Left colon (tissue), 2 donors: ENCODE data around the gene ALKBH8. TPM values are rescaled to one million over a fixed set of nuclear protein-coding genes. Genes with fewer than 3 reads are reported as not detected.
"Not testable (repeated sequence)": the region's sequence is repeated elsewhere in the genome, so short reads cannot be mapped to it uniquely, and the experiment has no call there.

ENCODE experiments used
- ATAC-seq: fragments of 200-7000 bp; cut with Tn5 transposase; one replicate; pipeline ENCODE4 v1.9.1; 2020; ENCODE audit warnings: mild to moderate bottlenecking, moderate library complexity
- DNase-seq, 2 donors: peaks; one replicate each; pipeline ENCODE4 v3.0.0-alpha.2; 2020
- intact Hi-C, 2 donors: fragments of 100-400 bp; cut with DNase I in 1 of 2; cut with micrococcal nuclease in 1 of 2; formaldehyde crosslinking; loops; one replicate each; pipeline versions ENCODE4 v1.11.2 to v1.14.0; 2022; cut with DNase I, micrococcal nuclease
- total RNA-seq, 2 donors: library from RNA; stranded (reverse); fragmentation: NEBNext Ultra II Directional; extraction: Animal tissue kit (Norgen Biotek cat#: 25700); gene quantifications; one replicate each; pipeline ENCODE4 v1.2.1, GENCODE V29; 2021
- donor health status: DM: no; HTN: no; CAD: no.
- donor health status: DM: yes; HTN: yes; CAD: no.

ALKBH8 gene
- total RNA-seq, 2 donors from 2014 or later: 4.7 to 5.3 TPM

- intact Hi-C loops: no loop called here
- ATAC-seq (no peak), DNase-seq (no peak)
Observed at GRCh38 chr11:107538821-107539220, 26.7 kb downstream of the ALKBH8 start.

GRCh38 chr11:107538239-107538638 lies 27.3 kb downstream of the ALKBH8 start:
- DNase-seq (no peak), ATAC-seq (no peak)
- intact Hi-C loops: no loop called here

GRCh38 chr11:107537155-107537554 lies 28.4 kb downstream of the ALKBH8 start:
- DNase-seq, intact Hi-C loops, ATAC-seq: not testable (repeated sequence)

GRCh38 chr11:107526197-107526596 lies 39.3 kb downstream of the ALKBH8 start:
- intact Hi-C loops: no loop called here
- no peak for ATAC-seq

GRCh38 chr11:107508858-107509244 lies 56.7 kb downstream of the ALKBH8 start:
- ATAC-seq: no peak
- intact Hi-C loops: no loop called here
- DNase-seq: no peak

More at GRCh38 chr11:107526197-107526596, 39.3 kb downstream of the ALKBH8 start:
- DNase-seq: no peak

GRCh38 chr11:107508201-107508857 lies 57.2 kb downstream of the ALKBH8 start:
- intact Hi-C loops: no loop called here
- ATAC-seq (no peak), DNase-seq (no peak)

GRCh38 chr11:107505647-107506225 lies 59.8 kb downstream of the ALKBH8 start:
- DNase-seq: no peak
- ATAC-seq: no peak
- intact Hi-C loops: no loop called here

GRCh38 chr11:107504981-107505380 lies 60.6 kb downstream of the ALKBH8 start:
- ATAC-seq (no peak), DNase-seq (no peak)
- intact Hi-C loops: no loop called here

GRCh38 chr11:107501713-107502112 lies 63.8 kb downstream of the ALKBH8 start:
- DNase-seq (no peak), ATAC-seq (peak; percentile 28)
- intact Hi-C loops: no loop called here

GRCh38 chr11:107497371-107497770 lies 68.2 kb downstream of the ALKBH8 start:
- ATAC-seq, intact Hi-C loops, DNase-seq: not testable (repeated sequence)

- intact Hi-C loops: no loop called here
- DNase-seq (no peak), ATAC-seq (no peak)
Observed at GRCh38 chr11:107496011-107496410, 69.5 kb downstream of the ALKBH8 start.

GRCh38 chr11:107494055-107494454 lies 71.5 kb downstream of the ALKBH8 start:
- intact Hi-C loops: no loop called here
- no peak for ATAC-seq

GRCh38 chr11:107493117-107493516 lies 72.4 kb downstream of the ALKBH8 start:
- no peak for ATAC-seq
- no peak for DNase-seq
- intact Hi-C loops: no loop called here

More at GRCh38 chr11:107494055-107494454, 71.5 kb downstream of the ALKBH8 start:
- DNase-seq: no peak

- intact Hi-C loops: no loop called here
- no peak for ATAC-seq
Observed at GRCh38 chr11:107490836-107491235, 74.7 kb downstream of the ALKBH8 start.

GRCh38 chr11:107482234-107482633 lies 83.3 kb downstream of the ALKBH8 start:
- DNase-seq (no peak), ATAC-seq (no peak)
- intact Hi-C loops: no loop called here

More at GRCh38 chr11:107490836-107491235, 74.7 kb downstream of the ALKBH8 start:
- DNase-seq: no peak

GRCh38 chr11:107478922-107479321 lies 86.6 kb downstream of the ALKBH8 start:
- ATAC-seq: peak; percentile 80
- no peak for DNase-seq
- intact Hi-C loops: no loop called here

- intact Hi-C loops: no loop called here
- no peak for DNase-seq
- ATAC-seq: peak; percentile 54
Observed at GRCh38 chr11:107477820-107478219, 87.7 kb downstream of the ALKBH8 start.

GRCh38 chr11:107473792-107474191 lies 91.7 kb downstream of the ALKBH8 start:
- ATAC-seq (no peak), DNase-seq (no peak)
- intact Hi-C loops: no loop called here

GRCh38 chr11:107472966-107473365 lies 92.6 kb downstream of the ALKBH8 start:
- DNase-seq (no peak), ATAC-seq (no peak)
- intact Hi-C loops: no loop called here

GRCh38 chr11:107468596-107468995 lies 96.9 kb downstream of the ALKBH8 start:
- ATAC-seq (no peak), DNase-seq (no peak)
- intact Hi-C loops: no loop called here

- ATAC-seq (no peak), DNase-seq (no peak)
- intact Hi-C loops: no loop called here
Observed at GRCh38 chr11:107467696-107468095, 97.8 kb downstream of the ALKBH8 start.
